UCSD-AML1 (cell line): Measurements from ENCODE around the gene ASB10.

Experiments
- DNase-seq: peaks from one replicate; lab custom pipeline; 2025; ENCODE audit not compliant: unreplicated experiment; lab: John Stamatoyannopoulos, UW

Gene ASB10

DNA sequence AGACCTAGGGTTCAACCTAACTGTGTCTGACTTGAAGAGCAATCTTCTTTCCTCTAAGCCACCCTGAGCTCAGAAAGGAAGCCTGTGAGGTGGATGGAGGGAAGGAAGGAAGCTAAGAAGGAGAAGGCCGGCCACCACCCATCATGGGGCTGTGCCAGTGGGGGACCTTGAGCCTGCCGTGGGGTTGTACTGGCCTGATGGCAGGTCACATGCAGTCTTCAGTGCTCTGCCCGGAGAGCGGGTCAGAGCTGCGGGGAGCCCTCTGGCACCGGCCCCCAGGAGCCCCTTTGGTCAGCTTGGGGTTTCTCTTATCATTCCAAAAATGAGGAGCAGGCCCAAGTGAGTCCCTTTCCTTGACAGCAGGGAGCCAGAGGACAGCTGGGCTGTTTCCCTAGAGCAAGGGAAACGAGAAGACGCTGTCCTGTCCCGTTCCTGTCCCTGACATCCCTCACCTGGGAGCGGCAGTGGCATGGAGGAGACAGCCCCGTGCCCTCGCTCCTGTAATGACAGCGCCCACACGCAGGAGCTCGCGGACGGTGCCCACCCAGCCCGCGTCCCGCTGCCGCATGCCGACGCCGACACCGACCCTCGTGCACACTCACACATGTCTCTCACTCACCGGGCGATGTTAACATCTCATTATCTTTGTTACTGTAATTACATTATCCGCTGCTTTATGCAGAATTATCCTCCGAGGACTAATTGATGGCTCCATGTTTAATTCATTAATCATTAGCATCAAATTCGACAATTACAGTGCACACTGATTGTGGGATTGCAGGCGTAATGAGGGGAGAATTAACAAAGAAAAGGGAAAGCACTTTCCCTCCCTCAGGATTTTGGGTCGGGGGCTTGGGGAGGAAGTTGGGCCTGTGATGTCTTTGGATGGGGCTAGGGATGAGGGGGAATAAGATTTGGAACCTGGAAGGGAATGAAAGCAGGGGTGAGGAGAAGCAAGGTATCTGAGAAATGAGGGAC is 50.9 kb downstream of the ASB10 start:
- DNase-seq: no peak

DNA sequence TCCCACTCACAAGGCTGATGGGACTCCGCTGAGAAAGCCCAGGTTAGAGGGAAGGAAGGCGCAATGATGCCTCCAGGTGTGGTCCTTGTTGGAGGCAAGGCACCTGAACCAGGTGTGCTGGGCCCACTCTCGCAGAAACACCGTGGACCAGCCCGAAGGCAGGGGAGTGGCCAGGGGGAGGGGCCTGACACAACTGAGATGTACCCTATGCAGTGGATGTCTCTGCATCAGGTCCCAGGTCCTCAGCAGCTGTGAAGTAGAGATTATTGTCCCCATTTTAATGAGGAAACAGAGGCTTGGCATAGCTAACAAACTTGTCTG is 51.6 kb downstream of the ASB10 start:
- DNase-seq: no peak

DNA sequence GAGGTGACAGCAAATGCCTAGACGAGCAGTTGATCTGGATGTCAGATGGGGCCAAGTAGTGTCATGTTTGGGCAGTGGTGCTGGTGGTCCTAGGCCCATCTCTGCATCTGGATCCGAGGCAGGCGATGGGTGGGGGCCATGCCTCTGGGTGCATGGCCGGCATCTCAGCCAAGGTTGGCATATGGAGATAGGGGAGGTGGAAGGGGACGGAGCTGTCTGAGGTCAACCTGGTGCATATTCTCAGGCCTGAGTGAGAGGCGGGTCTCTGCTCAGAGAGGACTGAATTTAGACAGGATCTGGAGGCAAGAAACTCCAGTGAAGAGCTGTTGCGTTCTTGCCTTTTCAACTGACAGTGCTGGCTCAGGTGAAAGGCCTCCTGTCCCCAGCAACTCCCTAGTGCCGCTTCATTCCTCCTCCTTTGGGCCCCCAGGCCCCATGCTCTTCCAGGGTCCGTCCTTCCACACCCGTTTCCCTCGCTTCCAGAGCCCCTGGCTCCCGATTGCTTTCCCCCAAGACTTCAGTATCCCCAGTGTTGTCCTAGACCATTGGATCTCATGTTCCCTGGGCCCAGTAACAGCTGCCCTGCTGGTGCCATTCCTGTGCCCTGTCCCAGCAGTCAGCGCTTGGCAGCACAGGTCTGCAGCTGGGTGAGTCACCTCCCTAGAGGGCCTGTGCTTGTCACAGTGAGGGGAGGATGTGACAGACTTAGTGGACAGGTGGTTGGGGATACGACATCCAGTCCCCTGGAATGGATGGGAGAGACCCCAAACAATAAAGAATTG is 52.1 kb downstream of the ASB10 start:
- no peak for DNase-seq

DNA sequence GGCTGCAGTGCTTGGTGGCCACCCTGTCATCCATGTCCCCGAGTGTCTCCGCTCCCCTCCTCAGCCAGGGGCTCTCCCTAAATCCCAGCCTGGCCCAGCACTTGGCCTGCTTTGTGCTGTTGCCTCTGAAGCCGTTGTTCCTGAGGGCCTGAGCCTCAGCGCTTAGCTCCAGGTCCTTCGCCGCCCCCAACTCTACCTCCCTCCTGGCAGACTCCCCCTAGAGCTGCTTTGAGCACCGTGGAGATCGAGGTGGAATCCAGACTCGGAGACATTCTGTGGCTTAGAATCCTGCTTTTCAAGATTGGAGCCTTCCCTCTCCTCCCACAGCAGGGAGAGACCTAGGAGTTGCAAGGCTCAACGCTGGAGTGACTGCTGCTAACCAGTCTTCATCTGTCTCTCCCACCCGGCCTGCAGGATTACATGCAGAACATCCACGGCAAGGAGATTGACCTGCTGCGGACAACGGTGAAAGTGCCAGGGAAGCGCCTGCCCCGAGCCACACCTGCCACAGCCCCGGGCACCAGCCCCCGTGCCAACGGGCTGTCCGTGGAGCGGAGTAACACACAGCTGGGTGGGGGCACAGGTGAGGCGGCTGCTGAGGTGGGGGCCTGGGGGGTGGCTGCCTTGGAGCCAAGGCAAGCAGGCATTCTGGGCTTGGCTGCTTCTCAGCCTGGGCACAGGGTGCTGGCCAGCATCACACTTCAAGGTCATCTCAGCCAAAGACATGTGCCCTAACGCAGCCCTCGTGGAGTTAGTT is 52.9 kb downstream of the ASB10 start:
- DNase-seq: no peak

DNA sequence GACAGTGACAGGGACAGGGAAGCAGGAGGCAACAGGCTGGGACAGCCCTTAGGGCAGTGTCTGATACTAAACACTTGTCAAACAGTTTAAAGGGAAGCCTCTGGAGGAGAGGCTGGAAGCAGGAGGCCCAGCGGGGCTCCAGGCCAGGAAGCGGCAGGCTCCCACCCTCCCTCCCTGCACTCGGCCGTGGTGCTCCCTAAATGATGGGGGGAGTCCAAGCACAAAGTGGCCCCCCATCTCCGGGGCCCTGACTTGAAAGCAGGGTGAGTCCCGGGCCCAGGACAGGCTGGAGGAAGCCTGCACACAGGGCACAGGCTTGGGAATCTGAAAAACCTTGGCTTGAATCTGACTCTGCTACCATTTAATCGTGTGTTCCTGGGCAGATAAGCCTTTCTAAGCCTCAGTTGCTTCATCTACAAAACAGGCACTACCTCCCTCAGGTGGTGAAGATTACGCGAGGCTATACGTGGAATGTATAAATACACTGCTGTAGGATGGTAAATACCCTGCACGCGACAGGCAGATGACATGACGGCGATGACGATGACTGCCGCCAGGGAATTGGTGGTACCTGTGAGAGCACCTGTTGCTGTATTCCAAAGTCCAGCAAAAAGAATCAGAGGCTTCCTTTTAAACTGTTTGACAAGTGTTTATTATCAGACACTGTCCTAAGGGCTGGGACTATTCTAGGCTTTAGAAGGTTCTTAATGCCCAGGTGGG is 53.6 kb downstream of the ASB10 start:
- DNase-seq: no peak

DNA sequence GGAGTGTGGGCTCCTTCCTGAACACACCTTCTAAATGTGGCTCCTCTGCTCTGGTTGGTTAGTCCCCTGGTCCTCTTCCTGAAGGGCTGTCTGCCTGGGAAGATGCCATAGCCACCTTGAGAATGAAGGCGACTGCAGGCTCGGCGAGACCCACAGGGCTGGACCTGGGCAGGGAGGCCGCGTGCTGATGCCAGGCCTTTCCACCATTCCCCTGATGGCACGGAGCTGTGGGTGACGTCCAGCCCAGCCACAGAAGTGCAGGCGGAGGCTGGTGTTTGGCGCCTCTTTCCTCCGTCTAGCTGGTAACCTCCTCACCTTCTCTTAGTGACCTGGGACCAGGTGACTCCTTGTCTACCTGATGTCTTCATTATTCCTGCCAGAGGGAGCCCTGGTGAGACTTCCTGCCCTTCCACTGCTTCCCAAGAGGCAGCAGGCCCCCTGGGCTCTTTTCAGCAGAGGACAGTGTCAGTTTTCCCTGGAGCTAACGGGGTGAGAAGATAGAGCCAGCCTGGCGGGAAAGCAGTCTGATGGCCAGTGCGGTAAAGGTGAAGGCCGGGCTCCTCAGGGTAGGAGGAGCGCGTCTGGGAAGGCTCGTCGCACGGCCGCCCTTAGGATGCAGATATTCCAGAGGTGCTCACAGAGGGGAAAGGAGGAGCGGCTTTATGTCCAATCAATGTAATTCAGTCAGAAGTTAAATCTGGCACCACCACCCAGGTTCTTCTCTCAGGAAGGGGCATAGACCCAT is 54.4 kb downstream of the ASB10 start:
- DNase-seq: no peak

DNA sequence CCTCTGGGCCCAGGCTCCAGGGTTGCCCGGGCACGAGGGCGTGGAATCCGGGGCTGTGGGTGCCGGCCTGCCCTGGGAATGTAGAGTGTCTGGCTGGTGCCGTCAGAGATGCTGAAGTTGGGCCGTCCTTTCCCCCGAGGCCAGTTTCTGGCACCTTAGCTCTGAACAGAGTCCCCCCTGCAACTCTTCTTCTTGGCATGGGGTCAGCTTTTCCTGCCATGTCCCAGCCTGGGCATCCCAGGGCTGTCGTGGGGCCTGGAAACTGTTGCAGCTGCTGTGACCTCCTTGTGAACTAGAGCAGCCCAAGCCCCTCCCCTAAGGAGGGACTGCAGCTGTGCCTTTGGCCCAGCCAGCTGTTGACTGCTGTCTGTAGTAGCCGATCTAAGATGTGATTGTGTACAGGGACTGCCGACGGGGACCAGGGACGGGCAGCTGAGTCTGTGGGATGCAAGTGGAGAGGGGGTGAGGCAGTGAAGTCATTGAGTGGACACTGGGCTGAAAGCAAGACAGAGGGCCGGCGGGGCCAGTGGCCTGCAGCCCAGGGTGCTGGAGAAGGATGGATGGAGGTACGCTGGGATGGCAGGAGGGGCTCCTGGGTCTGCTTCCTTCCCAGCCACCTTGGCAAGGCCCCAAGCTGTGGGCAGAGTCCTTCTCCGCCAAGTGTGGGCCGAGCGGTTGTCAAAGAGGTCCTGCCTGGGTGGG is 55.3 kb downstream of the ASB10 start:
- DNase-seq: no peak

DNA sequence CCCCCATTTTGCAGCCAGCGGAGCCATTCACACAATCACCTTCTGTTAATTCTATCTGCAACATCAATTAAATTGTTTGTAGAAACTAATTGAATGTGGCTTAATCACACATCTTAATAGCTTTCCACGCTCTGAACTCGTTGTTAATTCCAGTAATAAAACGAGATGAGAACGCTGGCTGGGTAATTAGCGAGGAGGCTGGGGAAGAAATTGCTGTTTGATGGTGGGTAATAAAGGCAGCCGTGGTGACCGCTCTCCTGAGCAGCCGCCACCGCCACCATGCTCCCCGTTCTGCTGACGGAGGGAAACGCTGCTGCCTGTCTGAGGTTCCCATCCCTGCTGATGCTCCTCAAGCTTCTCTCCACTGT is 55.8 kb downstream of the ASB10 start:
- no peak for DNase-seq

DNA sequence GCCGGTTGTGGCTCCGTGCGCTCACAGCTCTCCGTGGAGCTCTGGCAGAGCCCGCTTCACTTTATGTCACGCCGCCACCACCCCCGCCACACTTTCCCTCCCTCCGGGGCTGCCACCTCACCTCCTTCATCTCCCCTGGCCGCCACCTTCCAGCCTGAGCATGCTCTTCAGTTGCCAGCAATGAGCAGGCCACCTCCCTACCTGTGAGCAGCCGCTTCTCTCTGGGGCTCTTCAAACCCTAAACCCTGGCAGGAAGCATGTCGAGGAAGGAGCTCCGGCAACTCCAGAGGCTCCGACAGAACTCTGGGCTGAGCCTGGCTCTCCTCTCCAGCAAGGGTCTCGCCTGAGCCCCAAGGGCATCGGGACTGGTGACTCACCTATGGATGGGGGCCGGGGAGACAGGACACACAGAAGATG is 56.3 kb downstream of the ASB10 start:
- no peak for DNase-seq

DNA sequence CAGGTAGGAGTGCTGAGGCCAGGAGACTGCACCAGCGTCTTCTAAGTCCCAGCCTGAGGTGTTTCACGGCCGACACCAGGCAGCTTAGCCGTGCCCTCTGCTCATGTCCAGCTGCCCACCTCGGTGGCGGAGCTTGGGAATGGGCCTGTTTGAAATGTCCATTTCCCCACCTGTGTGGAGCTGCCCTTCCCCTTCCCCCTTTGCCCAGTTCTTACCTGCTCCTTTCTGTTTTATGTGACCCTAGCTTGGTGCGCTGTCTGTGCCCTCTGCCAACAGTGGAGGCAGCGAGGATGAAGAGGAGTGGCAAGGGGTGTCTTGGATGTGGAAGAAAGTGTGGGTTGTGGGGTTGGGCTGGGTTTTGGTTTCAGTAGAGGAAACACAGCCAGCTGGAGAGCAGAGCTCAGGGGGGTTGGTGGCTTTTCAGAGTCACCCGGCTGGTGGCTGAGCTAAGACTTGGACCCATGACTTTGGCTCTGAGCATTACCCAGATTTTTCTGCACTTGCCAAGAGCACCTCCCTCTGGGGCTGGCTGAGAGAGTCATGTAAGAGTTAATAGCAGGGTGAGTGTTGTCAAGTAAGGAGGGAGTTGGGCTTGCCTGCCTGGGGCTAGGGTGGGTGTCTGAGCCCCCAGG is 57.0 kb downstream of the ASB10 start:
- no peak for DNase-seq

DNA sequence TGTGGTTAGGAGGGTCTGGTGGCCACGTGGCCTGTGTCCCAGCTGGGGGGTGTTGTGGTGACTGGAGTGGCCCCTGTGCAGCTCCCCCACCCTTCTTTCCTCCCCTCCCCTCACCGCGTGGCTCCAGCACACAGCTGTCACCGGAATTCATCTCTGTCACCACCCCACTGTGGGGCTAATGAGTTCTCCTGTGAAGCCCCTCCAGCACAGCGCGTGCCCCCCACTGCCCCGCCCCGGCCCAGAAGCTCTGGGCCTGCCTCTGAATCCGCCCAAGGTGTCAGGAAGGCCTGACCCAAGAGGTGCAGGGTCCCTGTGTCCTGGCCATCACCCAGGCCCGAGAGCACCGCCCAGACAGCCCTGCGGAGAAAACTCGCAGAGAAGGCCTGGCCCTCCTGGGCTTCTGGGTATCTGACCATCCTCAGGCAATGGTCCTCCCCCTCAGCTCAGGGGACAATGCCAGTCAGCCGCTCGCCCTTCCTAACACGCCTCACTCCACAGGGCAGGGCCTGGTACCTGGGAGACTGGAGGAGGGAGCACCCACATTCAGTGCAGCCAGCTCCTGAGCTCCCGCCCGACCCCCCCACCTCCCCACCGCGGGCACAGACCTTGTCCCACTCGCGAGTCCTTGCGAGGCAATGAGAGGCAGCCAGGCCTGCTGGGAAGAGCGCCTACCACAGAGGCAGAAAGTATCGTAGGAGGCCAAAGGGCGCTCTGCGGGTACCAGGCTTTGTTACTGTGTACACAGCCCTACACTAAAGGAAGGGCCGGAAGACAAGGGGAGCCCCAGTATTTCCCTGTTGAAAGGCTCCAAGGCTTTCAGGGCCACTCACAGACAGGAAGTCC is 57.7 kb downstream of the ASB10 start:
- DNase-seq: no peak

DNA sequence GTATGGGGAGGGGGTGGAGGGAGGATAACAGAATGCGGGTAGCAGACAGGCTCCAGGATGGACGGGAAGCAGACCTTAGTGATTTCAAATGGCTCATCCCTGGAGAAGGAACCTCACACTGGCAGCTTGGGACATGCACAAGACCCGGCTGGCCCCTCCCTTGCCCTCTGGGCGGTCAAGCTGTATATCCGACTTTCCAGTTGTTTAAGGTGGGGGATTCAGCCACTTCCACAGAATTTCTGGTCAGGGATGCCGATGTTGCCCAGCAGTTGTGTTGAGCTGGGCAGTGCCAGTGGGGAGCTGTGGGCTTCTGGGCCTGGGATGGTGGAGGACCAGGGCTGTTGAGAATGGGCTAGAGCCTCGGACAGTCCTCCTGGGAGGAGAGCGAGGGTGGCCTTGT is 58.3 kb downstream of the ASB10 start:
- no peak for DNase-seq

DNA sequence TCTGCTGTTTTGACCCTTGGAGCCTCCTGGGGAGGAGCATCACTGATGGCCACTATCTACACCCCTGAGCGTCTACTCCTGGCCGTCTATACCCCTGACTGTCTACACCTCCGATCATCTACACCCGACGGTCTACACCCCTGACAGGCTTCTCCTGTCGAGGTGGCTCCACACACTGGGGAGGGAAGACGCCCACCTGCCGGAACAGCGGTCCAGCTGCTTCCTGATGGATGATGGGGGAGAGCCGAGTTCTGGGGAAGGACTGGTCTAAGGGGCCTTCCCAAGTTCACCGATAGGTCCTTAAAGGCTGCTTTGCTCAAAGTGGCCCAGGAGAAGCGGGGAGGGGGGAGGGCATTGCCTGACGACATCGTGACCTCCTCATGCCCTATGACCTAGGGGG is 58.9 kb downstream of the ASB10 start:
- no peak for DNase-seq

DNA sequence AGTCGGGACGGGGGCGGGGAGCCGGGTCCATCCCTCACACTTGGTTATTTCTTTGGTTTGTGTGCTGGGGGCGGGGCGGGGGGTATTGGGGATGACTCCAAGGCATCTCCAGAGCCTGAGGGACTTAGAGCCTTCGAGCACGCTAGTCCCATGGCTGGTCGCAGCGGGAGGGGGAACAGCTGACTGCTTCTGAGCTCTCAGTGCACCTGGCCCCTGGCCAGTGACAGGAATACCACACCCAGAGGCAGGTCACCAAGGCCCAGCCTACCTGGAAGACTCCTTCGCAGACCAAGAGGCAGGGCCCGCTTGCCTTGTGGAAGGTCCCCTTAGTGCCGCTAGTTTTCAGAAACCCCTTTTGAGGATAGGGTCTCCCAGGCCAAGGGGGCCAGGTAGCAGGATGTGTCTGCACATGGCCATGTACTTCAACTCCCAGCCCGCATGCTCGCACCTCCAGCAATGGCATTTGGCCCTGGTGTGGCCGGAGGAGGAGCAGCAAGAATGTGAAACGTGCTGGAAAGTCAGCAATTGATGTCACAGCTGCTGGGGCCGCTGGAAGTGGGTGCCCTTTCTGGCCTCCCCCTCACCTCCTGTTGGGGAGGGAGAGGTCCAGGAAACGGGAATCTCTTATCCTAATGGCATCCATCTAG is 60.4 kb downstream of the ASB10 start:
- DNase-seq: no peak

DNA sequence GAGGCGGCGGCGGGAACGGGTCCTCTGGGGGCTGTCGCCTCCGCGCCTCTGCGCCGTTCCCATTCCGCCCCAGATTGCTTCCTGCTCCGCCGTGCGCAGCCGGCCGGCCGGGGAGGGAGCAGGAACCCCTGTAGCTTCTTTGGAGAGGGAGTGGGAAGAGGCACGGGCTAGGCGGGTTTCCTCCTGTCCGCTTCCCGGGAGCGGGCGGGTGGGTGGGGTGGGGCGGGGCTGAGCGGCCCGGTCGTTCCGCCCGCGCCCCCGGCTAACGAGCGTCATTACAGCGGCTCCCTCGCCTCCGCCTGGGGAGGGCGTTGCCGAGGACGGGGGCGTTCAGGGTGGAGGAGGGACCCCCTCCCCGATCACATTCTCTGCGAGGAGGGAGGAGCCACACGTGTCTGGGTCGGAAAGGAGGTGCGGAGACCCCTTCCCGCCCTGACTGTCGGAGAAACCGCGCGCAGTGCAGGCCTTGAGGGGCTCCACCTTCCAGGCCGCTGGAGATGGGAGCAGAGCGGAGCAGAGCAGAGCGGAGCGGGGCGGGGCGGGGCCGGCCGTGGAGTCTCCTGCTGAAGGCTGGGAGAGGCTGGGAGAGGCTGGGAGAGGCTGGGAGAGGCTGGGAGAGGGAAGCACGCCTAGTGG is 61.1 kb downstream of the ASB10 start:
- no peak for DNase-seq
